Brain microvascular endothelial cell (primary cell): ENCODE data around the gene ZNF804B.

Source experiments
- DNase-seq: peaks from one replicate; pipeline ENCODE4 v3.0.0-alpha.2; 2020
- H3K27ac ChIP-seq: fragments of 250-450 bp; sonication (Bioruptor Pico); 2 replicates; pipeline ENCODE4 v1.5.1; 2020; ENCODE audit warnings: mild to moderate bottlenecking, moderate library complexity
- H3K27me3 ChIP-seq: fragments of 250-450 bp; sonication (Bioruptor Pico); replicated peaks from 2 replicates; pipeline ENCODE4 v1.5.1; 2020; ENCODE audit warnings: mild to moderate bottlenecking
- H3K36me3 ChIP-seq: fragments of 250-450 bp; sonication (Bioruptor Pico); replicated peaks from 2 replicates; pipeline ENCODE4 v1.5.1; 2020; ENCODE audit warnings: mild to moderate bottlenecking
- H3K4me3 ChIP-seq: 2 replicates; pipeline ENCODE4 v1.5.1; 2011; ENCODE audit warnings: low read depth, mild to moderate bottlenecking, control low read depth, low read length, moderate library complexity
- in situ Hi-C: cut with HindIII; loops from 2 replicates; pipeline ENCODE4 v1.10.0; 2017; ENCODE audit warnings: low sequenced_read_pairs, low pct_ligation_motif_present
- TF ChIP-seq, protein P1 (sequence below): IDR thresholded peaks from 2 replicates; pipeline ENCODE4 v1.5.1; 2011; ENCODE audit warnings: low read depth, mild to moderate bottlenecking, moderate library complexity, low read length, control low read depth, inconsistent platforms; ENCODE audit errors: missing control alignments

Gene ZNF804B

DNA sequence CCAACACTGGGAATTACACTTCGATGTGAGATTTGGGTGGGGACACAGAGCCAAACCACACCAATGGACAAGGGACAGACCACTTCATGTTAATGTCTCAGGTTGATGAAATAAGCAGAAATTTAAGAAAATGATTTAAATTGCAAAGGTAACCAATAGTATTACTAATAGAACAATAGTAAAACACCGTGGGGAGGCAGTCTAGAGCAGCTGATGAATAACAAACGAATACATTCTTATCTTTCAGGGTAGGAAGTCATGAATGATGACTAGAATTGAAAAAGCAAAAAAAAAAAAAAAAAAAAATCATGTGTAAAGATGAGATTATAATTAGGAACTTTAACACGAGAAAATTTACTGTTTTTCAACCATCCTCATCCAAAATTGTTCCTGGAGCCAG is 207.9 kb downstream of the ZNF804B start:
- Histone ChIP-seq H3K27ac (no peak overlapping the region), H3K36me3 (no peaks in the 10 kb centered on the region), H3K4me3 (no peak overlapping the region), H3K27me3 (no peaks in the 10 kb centered on the region)
- in situ Hi-C loops = no loop called here
- no peak for DNase-seq
- TF ChIP-seq, protein P1, sequence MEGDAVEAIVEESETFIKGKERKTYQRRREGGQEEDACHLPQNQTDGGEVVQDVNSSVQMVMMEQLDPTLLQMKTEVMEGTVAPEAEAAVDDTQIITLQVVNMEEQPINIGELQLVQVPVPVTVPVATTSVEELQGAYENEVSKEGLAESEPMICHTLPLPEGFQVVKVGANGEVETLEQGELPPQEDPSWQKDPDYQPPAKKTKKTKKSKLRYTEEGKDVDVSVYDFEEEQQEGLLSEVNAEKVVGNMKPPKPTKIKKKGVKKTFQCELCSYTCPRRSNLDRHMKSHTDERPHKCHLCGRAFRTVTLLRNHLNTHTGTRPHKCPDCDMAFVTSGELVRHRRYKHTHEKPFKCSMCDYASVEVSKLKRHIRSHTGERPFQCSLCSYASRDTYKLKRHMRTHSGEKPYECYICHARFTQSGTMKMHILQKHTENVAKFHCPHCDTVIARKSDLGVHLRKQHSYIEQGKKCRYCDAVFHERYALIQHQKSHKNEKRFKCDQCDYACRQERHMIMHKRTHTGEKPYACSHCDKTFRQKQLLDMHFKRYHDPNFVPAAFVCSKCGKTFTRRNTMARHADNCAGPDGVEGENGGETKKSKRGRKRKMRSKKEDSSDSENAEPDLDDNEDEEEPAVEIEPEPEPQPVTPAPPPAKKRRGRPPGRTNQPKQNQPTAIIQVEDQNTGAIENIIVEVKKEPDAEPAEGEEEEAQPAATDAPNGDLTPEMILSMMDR = no peak

DNA sequence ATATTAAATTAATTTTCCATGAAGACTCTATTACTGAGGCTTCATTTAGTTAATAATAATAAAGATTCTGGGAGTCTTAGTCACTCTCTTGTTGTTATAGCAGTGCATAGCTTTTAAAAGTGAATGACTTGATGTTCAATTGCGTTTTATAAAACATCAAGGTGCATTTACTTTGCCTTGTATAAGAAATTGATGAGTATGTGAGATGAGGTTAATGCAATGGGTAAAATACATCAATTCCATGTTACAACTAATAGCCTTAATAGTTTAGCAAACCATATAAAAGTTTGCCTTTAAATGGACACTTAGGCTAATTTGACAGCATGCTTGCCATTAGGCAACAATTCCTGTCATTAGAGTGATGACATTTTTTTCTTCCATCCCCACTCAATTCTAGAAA is 209.7 kb downstream of the ZNF804B start:
- H3K4me3 ChIP-seq = no peak overlapping the region
- no peaks in the 10 kb centered on the region for H3K27me3 ChIP-seq
- no peak overlapping the region for H3K27ac ChIP-seq
- no peaks in the 10 kb centered on the region for H3K36me3 ChIP-seq
- in situ Hi-C loops = no loop called here
- TF ChIP-seq, protein P1 = no peak
- DNase-seq = no peak

DNA sequence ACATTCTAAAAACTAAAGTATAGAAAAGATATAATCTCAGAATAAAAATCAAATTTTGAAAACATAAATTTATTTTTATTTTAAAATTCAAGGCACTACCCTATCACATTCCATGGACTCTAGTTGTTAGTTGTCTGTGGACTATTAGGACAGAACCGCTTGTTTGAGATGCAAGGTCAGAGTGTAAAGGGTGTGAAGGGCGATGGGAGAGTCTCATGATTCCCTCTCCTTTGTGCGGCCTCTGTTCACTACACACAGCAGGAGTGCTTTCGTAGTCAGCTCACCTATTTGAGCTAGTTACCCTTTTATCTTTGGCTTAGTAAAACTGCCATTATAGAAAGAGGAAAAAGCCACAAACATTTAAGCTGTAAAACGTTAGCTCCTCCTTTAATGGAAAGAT is 225.8 kb downstream of the ZNF804B start:
- TF ChIP-seq, protein P1 = no peak
- no peak overlapping the region for H3K27ac ChIP-seq

DNA sequence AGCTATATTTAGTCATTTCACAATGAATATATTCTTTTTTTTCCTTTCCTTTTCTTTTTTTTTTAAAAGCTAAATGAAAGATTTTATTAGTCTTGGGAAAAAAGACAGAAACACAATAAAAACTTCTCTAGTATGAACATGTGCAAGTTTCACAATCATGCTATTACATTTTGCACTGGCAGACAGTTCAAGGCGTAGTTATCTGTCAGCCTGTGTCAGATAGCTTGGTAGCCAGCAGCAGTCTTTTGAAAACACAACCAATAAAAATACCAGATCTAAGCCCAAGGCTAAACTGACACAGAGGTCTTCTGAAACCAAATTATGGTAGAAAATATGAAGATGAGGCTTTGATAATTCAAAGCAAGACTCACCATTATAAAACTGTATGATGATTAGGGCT is 241.8 kb downstream of the ZNF804B start:
- H3K27ac ChIP-seq = no peak overlapping the region
- H3K4me3 ChIP-seq = no peak overlapping the region
- TF ChIP-seq, protein P1 = no peak
- in situ Hi-C loops = no loop called here
- no peaks in the 10 kb centered on the region for H3K36me3 ChIP-seq
- no peaks in the 10 kb centered on the region for H3K27me3 ChIP-seq
- DNase-seq = no peak

More for the DNA sequence above, 225.8 kb downstream of the ZNF804B start:
- Histone ChIP-seq H3K36me3 (no peaks in the 10 kb centered on the region), H3K27me3 (no peaks in the 10 kb centered on the region), H3K4me3 (no peak overlapping the region)
- no peak for DNase-seq
- in situ Hi-C loops = no loop called here

DNA sequence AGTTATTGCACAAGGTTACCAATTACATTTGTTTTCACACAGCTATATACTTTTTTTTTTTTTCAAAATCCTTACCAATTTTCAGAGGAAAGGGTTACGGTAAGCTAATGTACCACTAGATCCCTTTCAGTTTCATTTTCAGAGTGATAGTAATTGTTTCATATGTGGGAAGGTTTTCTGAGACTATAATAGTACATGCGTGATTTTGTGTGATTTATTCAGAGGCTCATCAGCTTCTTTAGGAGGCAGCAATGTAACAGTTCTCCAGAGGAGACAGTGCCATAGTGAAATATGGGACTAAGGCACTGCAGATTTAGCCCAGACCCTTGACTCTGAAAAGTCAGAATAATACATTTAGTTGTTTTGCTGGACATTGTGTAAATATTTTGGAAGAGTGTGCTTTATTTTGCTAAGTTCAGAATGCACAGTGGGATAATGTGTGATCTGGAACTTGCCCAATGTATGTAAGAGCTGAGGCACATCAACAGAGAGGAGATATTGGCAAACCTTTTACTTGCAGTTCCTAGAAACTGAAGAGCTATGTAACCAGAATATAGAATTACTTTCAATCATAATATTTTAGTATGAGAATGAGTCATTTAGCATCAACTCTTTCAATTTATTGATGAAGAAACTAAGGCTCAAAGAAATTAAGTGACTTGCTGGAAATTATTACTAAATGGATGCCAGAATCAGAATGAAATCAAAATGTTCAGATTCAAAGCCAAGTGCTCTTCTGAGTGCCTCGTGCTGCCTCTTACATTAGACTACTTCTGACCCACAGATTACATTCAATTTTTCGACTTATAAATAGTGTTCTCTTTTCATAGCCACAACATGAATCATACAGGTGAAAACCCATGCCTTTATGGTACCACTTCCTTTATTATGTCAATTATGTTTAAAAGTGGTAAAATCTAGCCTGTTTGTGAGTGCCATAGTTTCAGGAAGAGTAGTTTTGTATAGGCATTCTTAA is 243.8 kb downstream of the ZNF804B start:
- Histone ChIP-seq H3K27me3 (no peaks in the 10 kb centered on the region), H3K4me3 (no peak overlapping the region), H3K36me3 (no peaks in the 10 kb centered on the region), H3K27ac (no peak overlapping the region)
- in situ Hi-C loops = no loop called here
- DNase-seq = no peak
- TF ChIP-seq, protein P1 = no peak
